HCT116 (cell line): ENCODE results near the gene GPC4. TPM values are rescaled to one million over a fixed set of nuclear protein-coding genes. Genes with fewer than 3 reads are reported as not detected.

Experiments used
- ATAC-seq: fragments of 200-7000 bp; cut with Tn5 transposase; 2 replicates; pipeline ENCODE4 v1.9.1; 2020; ENCODE audit warnings: mild to moderate bottlenecking, moderate library complexity
- BruUV-seq: library from RNA; stranded (reverse); fragments of 400-500 nt; replicated peaks from 2 replicates; lab custom pipeline; 2021; lab: Mats Ljungman, UMichigan
- CTCF ChIA-PET: fragments of 300-600 bp; sonication (Branson Sonifier 250); formaldehyde crosslinking; loops from one replicate; lab custom pipeline; 2021; ENCODE audit warnings: antibody characterized with exemption; lab: Charles Lee
- POLR2A ChIA-PET: fragments of 300-600, 350-600 bp; sonication (Branson Sonifier 250); formaldehyde crosslinking; loops from one replicate; lab custom pipeline; 2021; ENCODE audit warnings: antibody characterized with exemption; lab: Charles Lee
- RAD21 ChIA-PET, 2 experiments: fragments of 300-600 bp; sonication (Branson Sonifier 250); formaldehyde crosslinking; loops; one replicate each; lab custom pipeline; 2023; ENCODE audit warnings: low total read pairs in 2 of 2; ENCODE audit not compliant: uncharacterized antibody in 2 of 2, unreplicated experiment in 2 of 2, low non-redundant PET in 1 of 2; lab: Charles Lee
- DNase-seq: peaks from one replicate; pipeline ENCODE4 v3.0.0-alpha.2; 2010; ENCODE audit warnings: low read depth, low spot score
- H2AFZ ChIP-seq: fragments of 200-600 bp; shearing (Covaris generic), sonication (generic); 2 replicates; pipeline ENCODE4 v1.6.1; 2017; ENCODE audit warnings: low read depth, mixed run types, mixed read lengths, antibody characterized with exemption, low read length; ENCODE audit not compliant: poor library complexity, severe bottlenecking
- H3K27ac ChIP-seq: 2 replicates; pipeline ENCODE4 v1.5.1; 2012; ENCODE audit warnings: low read depth, low read length
- H3K27me3 ChIP-seq: fragments of 200-600 bp; sonication (generic); 2 replicates; pipeline ENCODE4 v1.6.1; 2016; ENCODE audit warnings: mixed run types, low read length, mixed read lengths; ENCODE audit not compliant: insufficient read depth
- H3K36me3 ChIP-seq, 2 experiments: fragments of 200-500 bp in 1 of 2; fragments of 200-600 bp in 1 of 2; sonication (Bioruptor generic) in 1 of 2; sonication (generic) in 1 of 2; 2 replicates each; pipeline versions ENCODE4 v1.5.1 to v1.6.1; 2014 to 2016; ENCODE audit warnings: low read length in 2 of 2, inconsistent platforms in 1 of 2, mixed read lengths in 1 of 2, mixed run types in 1 of 2; ENCODE audit not compliant: insufficient read depth in 2 of 2, control insufficient read depth in 1 of 2
- H3K4me1 ChIP-seq, 2 experiments: fragments of 200-600 bp in 1 of 2; sonication (generic) in 1 of 2; 2 replicates each; pipeline versions ENCODE4 v1.5.1 to v1.6.1; 2012 to 2017; ENCODE audit warnings: low read length in 2 of 2, inconsistent platforms in 1 of 2, mild to moderate bottlenecking in 1 of 2, mixed read lengths in 1 of 2, mixed run types in 1 of 2, moderate library complexity in 1 of 2; ENCODE audit not compliant: insufficient read depth in 2 of 2, control insufficient read depth in 1 of 2
- H3K4me2 ChIP-seq: fragments of 200-600 bp; sonication (generic); 2 replicates; pipeline ENCODE4 v1.6.1; 2017; ENCODE audit warnings: mixed run types, low read length, mixed read lengths
- H3K4me3 ChIP-seq, 2 experiments: fragments of 200-600 bp in 1 of 2; sonication (generic) in 1 of 2; replicated peaks in 1 of 2; 2 replicates each; pipeline ENCODE4 v1.5.1; 2011 to 2016; ENCODE audit warnings: low read length in 2 of 2, control low read depth in 1 of 2, low read depth in 1 of 2, mild to moderate bottlenecking in 1 of 2, mixed read lengths in 1 of 2, mixed run types in 1 of 2
- H3K79me2 ChIP-seq: fragments of 200-600 bp; sonication (generic); 2 replicates; pipeline ENCODE4 v1.6.1; 2017; ENCODE audit warnings: mild to moderate bottlenecking, mixed run types, low read length, moderate library complexity, mixed read lengths; ENCODE audit not compliant: insufficient read depth
- H3K9ac ChIP-seq: fragments of 200-600 bp; sonication (generic); 2 replicates; pipeline ENCODE4 v1.6.1; 2016; ENCODE audit warnings: low read length, mixed read lengths
- H3K9me2 ChIP-seq: fragments of 200-600 bp; sonication (generic), shearing (Covaris generic); 2 replicates; pipeline ENCODE4 v1.6.1; 2017; ENCODE audit warnings: mixed run types, mild to moderate bottlenecking, moderate library complexity; ENCODE audit not compliant: insufficient read depth
- H3K9me3 ChIP-seq, 2 experiments: fragments of 200-500 bp in 1 of 2; fragments of 200-600 bp in 1 of 2; sonication (Bioruptor generic) in 1 of 2; sonication (generic) in 1 of 2; 2 replicates each; pipeline ENCODE4 v1.6.1; 2014 to 2017; ENCODE audit warnings: low read length in 2 of 2, mixed read lengths in 2 of 2, inconsistent platforms in 1 of 2, low read depth in 1 of 2, mild to moderate bottlenecking in 1 of 2, mixed run types in 1 of 2, moderate library complexity in 1 of 2; ENCODE audit not compliant: control insufficient read depth in 1 of 2, insufficient read depth in 1 of 2
- H4K20me1 ChIP-seq: fragments of 200-600 bp; sonication (generic), shearing (Covaris generic); 2 replicates; pipeline ENCODE4 v1.6.1; 2017; ENCODE audit warnings: mixed run types, mild to moderate bottlenecking, moderate library complexity; ENCODE audit not compliant: insufficient read depth
- CBX3 ChIP-seq: IDR thresholded peaks from 2 replicates; pipeline ENCODE4 v1.6.1; 2012; ENCODE audit warnings: low read depth
- EGR1 ChIP-seq: IDR thresholded peaks from 2 replicates; pipeline ENCODE4 v1.6.1; 2012; ENCODE audit warnings: low read depth
- JUND ChIP-seq: IDR thresholded peaks from 2 replicates; pipeline ENCODE4 v1.6.1; 2012
- intact Hi-C: fragments of 100-400 bp; cut with micrococcal nuclease; formaldehyde crosslinking; loops from 2 replicates; pipeline ENCODE4 v1.10.0; 2022
- total RNA-seq: library from RNA; stranded (reverse); gene quantifications from one replicate; pipeline ENCODE4 v1.2.1, GENCODE V29; 2021; ENCODE audit not compliant: unreplicated experiment
- TF ChIP-seq, protein P1 (sequence below): IDR thresholded peaks from 2 replicates; pipeline ENCODE4 v1.6.1; 2012; ENCODE audit warnings: low read depth
- TF ChIP-seq, protein P2 (sequence below): IDR thresholded peaks from 2 replicates; pipeline ENCODE4 v1.6.1; 2012
- TF ChIP-seq, protein P3 (sequence below): IDR thresholded peaks from 2 replicates; pipeline ENCODE4 v1.6.1; 2011; ENCODE audit warnings: mild to moderate bottlenecking, low read length, moderate library complexity; ENCODE audit not compliant: insufficient replicate concordance; ENCODE audit errors: extremely low read depth

Gene GPC4
- total RNA-seq, 1 experiment from 2014 or later = 9.7 TPM

DNA sequence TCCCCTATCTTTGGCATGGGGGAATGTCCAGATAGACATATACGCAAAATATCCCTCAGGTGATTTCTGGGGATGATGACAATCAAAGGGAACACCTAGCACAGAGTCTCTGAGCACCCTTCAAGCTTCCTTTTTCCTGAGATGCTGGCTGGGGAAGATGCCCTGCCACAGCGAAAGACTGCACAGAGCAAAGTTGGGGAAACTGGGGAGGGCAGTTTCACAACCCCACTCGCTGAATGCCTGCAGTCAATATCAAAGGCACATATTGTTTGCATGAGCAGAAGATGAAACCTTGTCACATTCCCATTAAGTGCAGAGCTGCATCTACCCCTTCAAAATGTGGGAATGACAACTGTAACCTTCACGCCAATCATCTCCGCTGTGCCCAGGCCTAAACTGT is 2.6 kb downstream of the GPC4 start:
- CTCF ChIA-PET = no interaction called here
- no peaks in the 10 kb centered on the region for H3K9me3 ChIP-seq
- no peaks in the 10 kb centered on the region for H4K20me1 ChIP-seq
- H3K27me3 ChIP-seq = no peaks in the 10 kb centered on the region
- BruUV-seq = no TSS peak
- intact Hi-C loops = no loop called here
- H2AFZ ChIP-seq = no peak overlapping the region
- H3K79me2 ChIP-seq = no peaks in the 10 kb centered on the region
- peaks cover 0 to 5% of the 10 kb centered on the region in 2 experiments; a peak in 1 of 4 replicates for H3K4me1 ChIP-seq
- no peak overlapping the region for H3K4me3 ChIP-seq
- POLR2A ChIA-PET = no interaction called here
- ATAC-seq (no peak), DNase-seq (no peak)
- no peak overlapping the region for H3K27ac ChIP-seq
- H3K9me2 ChIP-seq = no peaks in the 10 kb centered on the region
- H3K36me3 ChIP-seq = no peaks in the 10 kb centered on the region
- no peak overlapping the region for H3K4me2 ChIP-seq
- no peak for TF ChIP-seq CBX3
- no peak for TF ChIP-seq JUND
- TF ChIP-seq, protein P1, sequence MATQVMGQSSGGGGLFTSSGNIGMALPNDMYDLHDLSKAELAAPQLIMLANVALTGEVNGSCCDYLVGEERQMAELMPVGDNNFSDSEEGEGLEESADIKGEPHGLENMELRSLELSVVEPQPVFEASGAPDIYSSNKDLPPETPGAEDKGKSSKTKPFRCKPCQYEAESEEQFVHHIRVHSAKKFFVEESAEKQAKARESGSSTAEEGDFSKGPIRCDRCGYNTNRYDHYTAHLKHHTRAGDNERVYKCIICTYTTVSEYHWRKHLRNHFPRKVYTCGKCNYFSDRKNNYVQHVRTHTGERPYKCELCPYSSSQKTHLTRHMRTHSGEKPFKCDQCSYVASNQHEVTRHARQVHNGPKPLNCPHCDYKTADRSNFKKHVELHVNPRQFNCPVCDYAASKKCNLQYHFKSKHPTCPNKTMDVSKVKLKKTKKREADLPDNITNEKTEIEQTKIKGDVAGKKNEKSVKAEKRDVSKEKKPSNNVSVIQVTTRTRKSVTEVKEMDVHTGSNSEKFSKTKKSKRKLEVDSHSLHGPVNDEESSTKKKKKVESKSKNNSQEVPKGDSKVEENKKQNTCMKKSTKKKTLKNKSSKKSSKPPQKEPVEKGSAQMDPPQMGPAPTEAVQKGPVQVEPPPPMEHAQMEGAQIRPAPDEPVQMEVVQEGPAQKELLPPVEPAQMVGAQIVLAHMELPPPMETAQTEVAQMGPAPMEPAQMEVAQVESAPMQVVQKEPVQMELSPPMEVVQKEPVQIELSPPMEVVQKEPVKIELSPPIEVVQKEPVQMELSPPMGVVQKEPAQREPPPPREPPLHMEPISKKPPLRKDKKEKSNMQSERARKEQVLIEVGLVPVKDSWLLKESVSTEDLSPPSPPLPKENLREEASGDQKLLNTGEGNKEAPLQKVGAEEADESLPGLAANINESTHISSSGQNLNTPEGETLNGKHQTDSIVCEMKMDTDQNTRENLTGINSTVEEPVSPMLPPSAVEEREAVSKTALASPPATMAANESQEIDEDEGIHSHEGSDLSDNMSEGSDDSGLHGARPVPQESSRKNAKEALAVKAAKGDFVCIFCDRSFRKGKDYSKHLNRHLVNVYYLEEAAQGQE = no peak
- TF ChIP-seq EGR1 = no peak
- TF ChIP-seq, protein P2, sequence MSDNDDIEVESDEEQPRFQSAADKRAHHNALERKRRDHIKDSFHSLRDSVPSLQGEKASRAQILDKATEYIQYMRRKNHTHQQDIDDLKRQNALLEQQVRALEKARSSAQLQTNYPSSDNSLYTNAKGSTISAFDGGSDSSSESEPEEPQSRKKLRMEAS = no peak
- TF ChIP-seq, protein P3, sequence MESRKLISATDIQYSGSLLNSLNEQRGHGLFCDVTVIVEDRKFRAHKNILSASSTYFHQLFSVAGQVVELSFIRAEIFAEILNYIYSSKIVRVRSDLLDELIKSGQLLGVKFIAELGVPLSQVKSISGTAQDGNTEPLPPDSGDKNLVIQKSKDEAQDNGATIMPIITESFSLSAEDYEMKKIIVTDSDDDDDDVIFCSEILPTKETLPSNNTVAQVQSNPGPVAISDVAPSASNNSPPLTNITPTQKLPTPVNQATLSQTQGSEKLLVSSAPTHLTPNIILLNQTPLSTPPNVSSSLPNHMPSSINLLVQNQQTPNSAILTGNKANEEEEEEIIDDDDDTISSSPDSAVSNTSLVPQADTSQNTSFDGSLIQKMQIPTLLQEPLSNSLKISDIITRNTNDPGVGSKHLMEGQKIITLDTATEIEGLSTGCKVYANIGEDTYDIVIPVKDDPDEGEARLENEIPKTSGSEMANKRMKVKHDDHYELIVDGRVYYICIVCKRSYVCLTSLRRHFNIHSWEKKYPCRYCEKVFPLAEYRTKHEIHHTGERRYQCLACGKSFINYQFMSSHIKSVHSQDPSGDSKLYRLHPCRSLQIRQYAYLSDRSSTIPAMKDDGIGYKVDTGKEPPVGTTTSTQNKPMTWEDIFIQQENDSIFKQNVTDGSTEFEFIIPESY = no peak
- H3K9ac ChIP-seq = no peak overlapping the region
- RAD21 ChIA-PET = no interaction called here
